D721Med (cell line): Measurements from ENCODE around the gene SH3PXD2A.

Source experiments
- DNase-seq: peaks from one replicate; pipeline ENCODE4 v3.0.0; 2011; ENCODE audit warnings: low spot score; ENCODE audit not compliant: insufficient read length
- FAIRE-seq: peaks from 2 replicates; lab custom pipeline; 2011; peaks lifted over from hg19 to GRCh38; lab: Jason Lieb, UNC
- TF ChIP-seq, protein P1 (sequence below): IDR thresholded peaks from 2 replicates; pipeline ENCODE4 v1.5.1; 2012; ENCODE audit warnings: mild to moderate bottlenecking, control low read depth; ENCODE audit not compliant: insufficient read depth; ENCODE audit errors: missing control alignments

SH3PXD2A gene

DNA sequence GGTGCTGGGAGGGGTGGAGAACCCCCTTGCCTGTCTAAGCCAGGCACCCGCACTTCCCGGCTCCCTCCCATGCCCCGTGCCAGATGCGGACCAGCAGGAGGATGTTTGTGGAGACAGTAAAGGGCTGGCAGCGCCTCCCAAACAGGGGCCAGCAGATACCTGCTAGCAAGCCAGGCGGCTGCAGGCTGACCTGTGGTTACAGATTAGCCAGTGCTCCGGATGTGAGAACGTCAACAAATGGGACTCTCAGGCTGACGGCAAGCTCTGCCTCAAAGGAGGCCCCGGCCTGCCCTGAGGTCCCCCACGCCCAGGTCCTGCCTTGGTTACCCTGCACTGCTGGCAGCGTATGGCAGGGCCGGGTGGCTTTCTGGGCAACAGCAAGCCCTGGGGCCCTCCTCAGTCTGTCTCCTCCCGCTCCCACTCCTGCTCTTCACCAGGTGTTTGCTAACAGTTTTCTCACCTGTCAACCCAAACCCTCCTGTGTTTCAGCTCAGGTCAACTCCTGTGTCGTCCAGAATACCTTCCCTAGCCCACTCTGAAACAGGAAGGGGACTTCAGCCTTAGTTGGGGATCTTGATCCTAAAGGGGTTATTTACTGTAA, 276.5 kb downstream of the SH3PXD2A start:
- no peak for FAIRE-seq
- TF ChIP-seq, protein P1, sequence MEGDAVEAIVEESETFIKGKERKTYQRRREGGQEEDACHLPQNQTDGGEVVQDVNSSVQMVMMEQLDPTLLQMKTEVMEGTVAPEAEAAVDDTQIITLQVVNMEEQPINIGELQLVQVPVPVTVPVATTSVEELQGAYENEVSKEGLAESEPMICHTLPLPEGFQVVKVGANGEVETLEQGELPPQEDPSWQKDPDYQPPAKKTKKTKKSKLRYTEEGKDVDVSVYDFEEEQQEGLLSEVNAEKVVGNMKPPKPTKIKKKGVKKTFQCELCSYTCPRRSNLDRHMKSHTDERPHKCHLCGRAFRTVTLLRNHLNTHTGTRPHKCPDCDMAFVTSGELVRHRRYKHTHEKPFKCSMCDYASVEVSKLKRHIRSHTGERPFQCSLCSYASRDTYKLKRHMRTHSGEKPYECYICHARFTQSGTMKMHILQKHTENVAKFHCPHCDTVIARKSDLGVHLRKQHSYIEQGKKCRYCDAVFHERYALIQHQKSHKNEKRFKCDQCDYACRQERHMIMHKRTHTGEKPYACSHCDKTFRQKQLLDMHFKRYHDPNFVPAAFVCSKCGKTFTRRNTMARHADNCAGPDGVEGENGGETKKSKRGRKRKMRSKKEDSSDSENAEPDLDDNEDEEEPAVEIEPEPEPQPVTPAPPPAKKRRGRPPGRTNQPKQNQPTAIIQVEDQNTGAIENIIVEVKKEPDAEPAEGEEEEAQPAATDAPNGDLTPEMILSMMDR: no peak
- DNase-seq: no peak

DNA sequence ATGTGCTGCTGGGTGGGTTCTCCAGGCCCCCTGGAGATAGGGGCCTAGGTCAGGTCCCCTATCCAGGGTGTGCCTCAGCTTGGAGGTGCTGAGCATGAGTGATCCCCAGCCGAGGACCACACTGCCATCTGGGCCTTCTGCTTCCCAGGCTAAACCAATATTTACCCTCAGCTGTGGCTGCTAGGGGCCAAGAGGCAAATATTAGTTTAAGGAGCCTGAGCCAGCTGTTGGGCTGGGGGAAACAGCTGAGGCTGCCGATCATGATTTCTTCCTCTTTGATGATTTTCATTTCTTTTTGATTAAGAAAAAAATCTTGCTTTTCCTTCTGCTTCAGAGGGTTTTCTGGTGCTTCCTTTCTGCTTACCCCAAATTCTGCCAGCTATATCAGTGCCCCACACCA, 278.5 kb downstream of the SH3PXD2A start:
- TF ChIP-seq, protein P1: no peak
- no peak for DNase-seq
- no peak for FAIRE-seq

DNA sequence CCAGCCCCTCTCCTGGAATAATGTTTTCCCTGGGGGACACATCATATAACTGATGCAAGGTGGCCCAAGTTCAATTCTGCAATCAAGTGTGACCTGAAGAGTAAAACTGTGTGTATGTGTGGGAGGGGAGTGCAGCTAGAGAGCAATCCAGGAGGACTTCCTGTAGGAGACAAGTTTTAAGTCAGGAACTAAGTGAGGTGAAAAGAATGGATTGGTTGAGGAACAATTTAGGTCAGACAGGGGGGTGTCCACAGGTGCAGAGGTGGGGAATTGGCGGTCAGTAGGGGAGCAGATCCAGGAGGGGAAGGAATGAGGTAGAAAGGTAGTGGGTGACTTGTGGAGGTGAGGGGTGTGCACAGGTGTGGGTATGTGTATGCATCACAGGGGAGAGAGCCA, 279.3 kb downstream of the SH3PXD2A start:
- FAIRE-seq (no peak), DNase-seq (no peak)
- TF ChIP-seq, protein P1: no peak

DNA sequence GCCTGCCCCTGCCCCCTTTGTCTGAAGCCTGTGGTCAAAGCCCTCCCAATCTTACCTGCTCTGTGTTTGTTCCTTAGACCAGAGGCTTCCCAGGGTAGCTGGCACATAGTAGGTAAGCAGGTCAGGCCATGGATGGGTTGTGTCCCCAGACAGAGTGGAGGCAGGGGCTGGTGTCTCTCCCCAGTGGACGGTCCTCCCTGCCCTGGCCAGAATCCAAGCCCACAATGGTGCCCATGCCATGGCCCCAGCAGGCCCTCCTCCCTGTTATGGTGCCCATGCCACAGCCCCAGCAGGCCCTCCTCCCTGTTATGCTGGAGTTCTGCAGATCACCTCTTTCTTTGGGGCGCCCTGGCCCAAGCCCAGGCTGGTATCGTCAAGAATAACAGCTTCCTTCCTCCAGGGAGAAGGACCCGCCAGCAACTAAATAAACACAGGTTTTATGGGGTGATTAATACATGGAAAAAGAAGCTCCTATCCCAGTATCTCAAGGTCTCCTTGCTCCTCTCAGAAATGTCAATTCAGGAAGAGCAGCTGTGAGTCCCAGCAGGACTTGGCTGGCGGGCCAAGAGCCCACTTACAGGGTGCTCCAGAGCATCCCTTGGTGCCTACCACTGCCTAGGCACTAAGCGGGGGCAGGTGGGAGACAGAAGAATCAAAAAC, 279.8 kb downstream of the SH3PXD2A start:
- no peak for DNase-seq
- no peak for FAIRE-seq

DNA sequence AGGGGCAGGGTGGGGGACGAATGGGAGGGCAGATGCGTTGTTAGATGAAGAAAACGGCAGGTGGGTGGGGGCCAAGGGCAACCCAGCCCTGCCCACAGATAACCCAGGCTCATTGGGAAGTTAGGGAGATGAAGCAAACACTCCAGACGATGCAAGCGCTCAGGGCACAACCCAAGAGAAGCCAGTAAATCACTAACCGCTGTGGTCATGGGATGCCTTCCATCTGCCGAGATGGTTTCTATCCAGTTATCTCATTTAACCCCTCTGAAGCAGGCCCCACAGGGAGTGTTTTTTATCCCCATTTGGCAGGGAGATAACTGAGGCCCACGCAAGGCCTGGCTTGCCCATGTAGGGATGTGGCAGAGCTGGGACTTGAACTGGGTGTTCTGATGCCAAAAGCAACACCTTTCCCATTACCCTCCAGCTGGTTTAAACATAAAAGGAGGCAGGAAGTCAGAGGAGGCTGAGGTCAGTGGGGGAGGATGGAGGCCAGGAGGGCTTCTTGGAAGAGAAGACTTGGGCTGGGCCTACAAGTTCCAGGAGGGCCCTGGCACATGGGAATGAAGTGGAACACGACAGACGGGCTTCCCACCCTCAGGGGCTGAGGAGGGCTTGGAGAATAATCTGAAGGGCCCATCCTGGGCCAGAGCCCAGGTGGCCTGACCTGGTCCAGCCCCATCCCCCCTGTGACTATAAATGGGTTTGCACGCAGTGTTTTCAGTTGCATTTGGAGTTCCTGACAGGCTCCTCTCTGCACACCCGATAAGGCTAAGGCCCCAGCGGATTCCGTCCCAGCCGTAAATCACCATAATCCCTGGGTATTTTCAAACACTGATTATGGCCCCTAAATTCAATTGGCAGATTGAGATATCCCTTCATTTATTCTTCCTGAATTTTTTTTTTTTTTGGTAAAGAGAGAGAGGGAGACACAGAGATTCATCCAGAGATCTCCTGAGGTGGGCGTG, 281.0 kb downstream of the SH3PXD2A start:
- FAIRE-seq: no peak
- TF ChIP-seq, protein P1: no peak
- no peak for DNase-seq

More for the DNA sequence above, 279.8 kb downstream of the SH3PXD2A start:
- TF ChIP-seq, protein P1: no peak

DNA sequence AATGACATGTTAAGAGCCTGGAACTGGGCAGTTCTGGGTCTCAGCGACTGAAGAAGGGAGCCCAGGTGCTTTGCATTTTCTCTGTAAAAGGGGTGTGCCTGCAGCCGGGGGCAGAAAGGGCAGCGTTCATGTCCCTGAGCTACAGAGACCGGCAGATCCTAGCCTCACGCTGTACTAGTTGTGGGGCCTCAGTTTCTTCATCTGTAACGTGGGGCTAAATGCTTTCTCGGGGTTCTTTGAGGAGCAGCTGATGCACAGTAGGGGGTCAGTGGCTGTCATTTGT, 282.2 kb downstream of the SH3PXD2A start:
- no peak for FAIRE-seq
- TF ChIP-seq, protein P1: no peak

More for the DNA sequence above, 282.2 kb downstream of the SH3PXD2A start:
- DNase-seq: no peak
